Measurements from ENCODE around the gene ROBO1. TPM values are rescaled to one million over a fixed set of nuclear protein-coding genes. Genes with fewer than 3 reads are reported as not detected.

Gene ROBO1
- total RNA-seq, 1 donor from 2014 or later: 13.4 TPM

GRCh38 chr3:79344876-79345871 lies 422.6 kb downstream of the ROBO1 start:
- no peaks in the 10 kb centered on the region for H3K4me1 ChIP-seq
- TF ChIP-seq CTCF (IDR thresholded peaks at IDR 0.05): no peak
- intact Hi-C loops (cut with DNase I): no loop called here
- H3K27ac ChIP-seq: no peak overlapping the region
- no peaks in the 10 kb centered on the region for H3K27me3 ChIP-seq
- H3K4me3 ChIP-seq: no peak overlapping the region
- no peak for DNase-seq (ENCODE audit: low spot score in 2 of 2)
- no peaks in the 10 kb centered on the region for H3K9me3 ChIP-seq
- no peaks in the 10 kb centered on the region for H3K36me3 ChIP-seq

GRCh38 chr3:79341961-79342360 lies 425.8 kb downstream of the ROBO1 start:
- no peak for DNase-seq (ENCODE audit: low spot score in 2 of 2)
- TF ChIP-seq CTCF (IDR thresholded peaks at IDR 0.05): no peak

GRCh38 chr3:79339846-79340245 lies 428.0 kb downstream of the ROBO1 start:
- Histone ChIP-seq H3K4me1 (no peaks in the 10 kb centered on the region), H3K9me3 (no peaks in the 10 kb centered on the region), H3K27ac (no peak overlapping the region), H3K36me3 (no peaks in the 10 kb centered on the region), H3K27me3 (no peaks in the 10 kb centered on the region), H3K4me3 (no peak overlapping the region)
- intact Hi-C loops (cut with DNase I): no loop called here
- DNase-seq (ENCODE audit: low spot score in 2 of 2): no peak
- no peak for TF ChIP-seq CTCF (IDR thresholded peaks at IDR 0.05)

More at GRCh38 chr3:79341961-79342360, 425.8 kb downstream of the ROBO1 start:
- no peaks in the 10 kb centered on the region for H3K9me3 ChIP-seq
- no peaks in the 10 kb centered on the region for H3K36me3 ChIP-seq
- intact Hi-C loops (cut with DNase I): no loop called here
- H3K27me3 ChIP-seq: no peaks in the 10 kb centered on the region
- no peak overlapping the region for H3K4me3 ChIP-seq
- no peak overlapping the region for H3K27ac ChIP-seq
- no peaks in the 10 kb centered on the region for H3K4me1 ChIP-seq

GRCh38 chr3:79337798-79338197 lies 430.0 kb downstream of the ROBO1 start:
- Histone ChIP-seq H3K27ac (no peak overlapping the region), H3K4me1 (no peaks in the 10 kb centered on the region), H3K9me3 (no peaks in the 10 kb centered on the region), H3K4me3 (no peak overlapping the region), H3K27me3 (no peaks in the 10 kb centered on the region), H3K36me3 (no peaks in the 10 kb centered on the region)
- no peak for TF ChIP-seq CTCF (IDR thresholded peaks at IDR 0.05)
- DNase-seq (ENCODE audit: low spot score in 2 of 2): no peak
- intact Hi-C loops (cut with DNase I): no loop called here

- no peaks in the 10 kb centered on the region for H3K27me3 ChIP-seq
- no peak overlapping the region for H3K4me3 ChIP-seq
- no peak overlapping the region for H3K27ac ChIP-seq
- no peaks in the 10 kb centered on the region for H3K36me3 ChIP-seq
- H3K4me1 ChIP-seq: no peaks in the 10 kb centered on the region
- intact Hi-C loops (cut with DNase I): no loop called here
- H3K9me3 ChIP-seq: no peaks in the 10 kb centered on the region
- DNase-seq (ENCODE audit: low spot score in 2 of 2): no peak
- no peak for TF ChIP-seq CTCF (IDR thresholded peaks at IDR 0.05)
These were observed 438.6 kb downstream of the ROBO1 start for GRCh38 chr3:79329154-79329553.

Measured in ascending aorta (tissue), 2 donors.